ENCODE results near the gene EBF3.

Gene EBF3

GRCh38 chr10:129942936-129943715 is 20.9 kb downstream of the EBF3 start:
- DNase-seq, result no peak

- DNase-seq, result no peak
Observed at GRCh38 chr10:129942391-129942790, 21.7 kb downstream of the EBF3 start.

- no peak for DNase-seq
Observed at GRCh38 chr10:129942019-129942277, 22.1 kb downstream of the EBF3 start.

- DNase-seq, result no peak
Observed at GRCh38 chr10:129941199-129942018, 22.7 kb downstream of the EBF3 start.

GRCh38 chr10:129940617-129941198 is 23.4 kb downstream of the EBF3 start:
- no peak for DNase-seq

- no peak for DNase-seq
Observed at GRCh38 chr10:129939416-129940275, 24.4 kb downstream of the EBF3 start.

- no peak for DNase-seq
Observed at GRCh38 chr10:129938460-129938859, 25.6 kb downstream of the EBF3 start.

- DNase-seq, result no peak
Observed at GRCh38 chr10:129937351-129937751, 26.7 kb downstream of the EBF3 start.

GRCh38 chr10:129936923-129937300 is 27.2 kb downstream of the EBF3 start:
- no peak for DNase-seq

GRCh38 chr10:129936266-129936922 is 27.7 kb downstream of the EBF3 start:
- DNase-seq, result no peak

GRCh38 chr10:129935867-129936152 is 28.3 kb downstream of the EBF3 start:
- no peak for DNase-seq

GRCh38 chr10:129935102-129935866 is 28.8 kb downstream of the EBF3 start:
- DNase-seq, result no peak

- no peak for DNase-seq
Observed at GRCh38 chr10:129934196-129934925, 29.7 kb downstream of the EBF3 start.

GRCh38 chr10:129933456-129934092 is 30.5 kb downstream of the EBF3 start:
- DNase-seq, result no peak

- DNase-seq, result no peak
Observed at GRCh38 chr10:129932751-129933433, 31.2 kb downstream of the EBF3 start.

GRCh38 chr10:129932182-129932581 is 31.9 kb downstream of the EBF3 start:
- no peak for DNase-seq

- DNase-seq, result no peak
Observed at GRCh38 chr10:129929343-129930292, 34.5 kb downstream of the EBF3 start.

GRCh38 chr10:129927351-129928120 is 36.5 kb downstream of the EBF3 start:
- no peak for DNase-seq

Data from stimulated activated CD4-positive, alpha-beta T cell treated with anti-CD3 and anti-CD28 coated beads, Interleukin-2, amount 100 ng/mL, for 24 hours (primary cell).